Fibroblast of the aortic adventitia (primary cell): Measurements from ENCODE around the gene GRAP. TPM values are rescaled to one million over a fixed set of nuclear protein-coding genes. Genes with fewer than 3 reads are reported as not detected.

ENCODE experiments used
- DNase-seq: peaks from one replicate; pipeline ENCODE4 v3.0.0-alpha.2; 2010; ENCODE audit warnings: low read depth
- H3K4me3 ChIP-seq: 2 replicates; pipeline ENCODE4 v1.5.1; 2011; ENCODE audit warnings: low read depth, mild to moderate bottlenecking, control low read depth, low read length, moderate library complexity
- CTCF ChIP-seq: IDR thresholded peaks from 2 replicates; pipeline ENCODE4 v1.5.1; 2011; ENCODE audit warnings: mild to moderate bottlenecking, low read length, control low read depth, inconsistent platforms; ENCODE audit not compliant: insufficient read depth
- total RNA-seq: library from RNA; depleted of rRNA; stranded (reverse); fragments of >200 nt; gene quantifications from 2 replicates; pipeline ENCODE4 v1.2.3, GENCODE V29; 2012; ENCODE audit warnings: low replicate concordance

GRAP gene
- total RNA-seq, 1 donor = under 0.01 TPM

GRCh38 chr17:18999911-19000310 is 46.8 kb downstream of the GRAP start:
- H3K4me3 ChIP-seq = no peak overlapping the region
- TF ChIP-seq CTCF = no peak
- no peak for DNase-seq

- TF ChIP-seq CTCF = no peak
- no peak overlapping the region for H3K4me3 ChIP-seq
- DNase-seq = no peak
Measured at GRCh38 chr17:18999394-18999793, 47.4 kb downstream of the GRAP start.

GRCh38 chr17:18997650-18998196 is 49.0 kb downstream of the GRAP start:
- TF ChIP-seq CTCF = no peak
- no peak for DNase-seq
- no peak overlapping the region for H3K4me3 ChIP-seq

- no peak for TF ChIP-seq CTCF
- H3K4me3 ChIP-seq = no peak overlapping the region
- DNase-seq = no peak
Measured at GRCh38 chr17:18996458-18996857, 50.3 kb downstream of the GRAP start.

- DNase-seq = no peak
- TF ChIP-seq CTCF = no peak
- H3K4me3 ChIP-seq = no peak overlapping the region
Measured at GRCh38 chr17:18995220-18995619, 51.5 kb downstream of the GRAP start.

- no peak for DNase-seq
- H3K4me3 ChIP-seq = no peak overlapping the region
- no peak for TF ChIP-seq CTCF
Measured at GRCh38 chr17:18994631-18995030, 52.1 kb downstream of the GRAP start.

- no peak overlapping the region for H3K4me3 ChIP-seq
- no peak for DNase-seq
Measured at GRCh38 chr17:18993905-18994526, 52.7 kb downstream of the GRAP start.

More at GRCh38 chr17:18993905-18994526, 52.7 kb downstream of the GRAP start:
- no peak for TF ChIP-seq CTCF
